CD4-positive, alpha-beta T cell (primary cell): ENCODE data around the gene URI1. TPM values are rescaled to one million over a fixed set of nuclear protein-coding genes. Genes with fewer than 3 reads are reported as not detected.
"Not testable (repeated sequence)": the region's sequence is repeated elsewhere in the genome, so short reads cannot be mapped to it uniquely, and the experiment has no call there.

Experiments
- ATAC-seq: fragments of 200-7000 bp; cut with Tn5 transposase; one replicate; pipeline ENCODE4 v1.10.0; 2022; ENCODE audit warnings: mild to moderate bottlenecking; ENCODE audit not compliant: poor library complexity
- CTCF ChIA-PET: fragments of 350-600 bp; sonication (Branson Sonifier 250); formaldehyde crosslinking; loops from one replicate; lab custom pipeline; 2021; ENCODE audit warnings: antibody characterized with exemption, inconsistent platforms; lab: Charles Lee
- POLR2A ChIA-PET: fragments of 350-600 bp; sonication (Branson Sonifier 250); formaldehyde crosslinking; loops from one replicate; lab custom pipeline; 2021; ENCODE audit warnings: antibody characterized with exemption, inconsistent platforms; lab: Charles Lee
- DNase-seq, 14 experiments: peaks; one replicate each; pipeline ENCODE4 v3.0.0-alpha.2; 2013 to 2020; ENCODE audit warnings: mixed read lengths in 2 of 14
- H3K27ac ChIP-seq, 2 donors: one replicate each; pipeline versions ENCODE4 v1.5.1 to v1.7.0; 2013; ENCODE audit warnings: low read length in 2 of 2, low read depth in 1 of 2, mild to moderate bottlenecking in 1 of 2
- H3K27me3 ChIP-seq, 2 experiments: 1 replicate in 1 of 2; 2 replicates in 1 of 2; pipeline versions ENCODE4 v1.6.1 to v1.7.0; 2013; ENCODE audit warnings: low read length in 2 of 2, control low read depth in 1 of 2, mild to moderate bottlenecking in 1 of 2, moderate library complexity in 1 of 2; ENCODE audit not compliant: insufficient read depth in 2 of 2, control insufficient read depth in 1 of 2
- H3K36me3 ChIP-seq: one replicate; pipeline ENCODE4 v1.6.1; 2013; ENCODE audit warnings: low read length, control low read depth; ENCODE audit not compliant: insufficient read depth
- H3K4me1 ChIP-seq: one replicate; pipeline ENCODE4 v1.6.1; 2013; ENCODE audit warnings: low read length, control low read depth; ENCODE audit not compliant: insufficient read depth
- H3K4me3 ChIP-seq: one replicate; pipeline ENCODE4 v1.5.1; 2013; ENCODE audit warnings: mild to moderate bottlenecking, low read length, moderate library complexity
- H3K9me3 ChIP-seq, 2 experiments: 1 replicate in 1 of 2; 2 replicates in 1 of 2; pipeline versions ENCODE4 v1.6.1 to v1.7.0; 2013; ENCODE audit warnings: low read length in 2 of 2, mild to moderate bottlenecking in 2 of 2, control low read depth in 1 of 2, moderate library complexity in 1 of 2; ENCODE audit not compliant: control insufficient read depth in 1 of 2, insufficient read depth in 1 of 2
- H3K27ac Mint-ChIP-seq: one replicate; pipeline ENCODE4 v1.8.0; 2020; ENCODE audit warnings: mixed read lengths
- H3K27me3 Mint-ChIP-seq: one replicate; pipeline ENCODE4 v1.8.0; 2021; ENCODE audit warnings: mixed read lengths
- H3K36me3 Mint-ChIP-seq: one replicate; pipeline ENCODE4 v1.8.0; 2021; ENCODE audit warnings: low read depth, mixed read lengths
- H3K4me1 Mint-ChIP-seq: one replicate; pipeline ENCODE4 v1.8.0; 2021; ENCODE audit warnings: low read depth, mixed read lengths
- H3K4me3 Mint-ChIP-seq: one replicate; pipeline ENCODE4 v1.8.0; 2020; ENCODE audit warnings: mild to moderate bottlenecking, mixed read lengths
- H3K9me3 Mint-ChIP-seq: one replicate; pipeline ENCODE4 v1.8.0; 2020; ENCODE audit warnings: mixed read lengths
- CTCF ChIP-seq: fragments of 200-600 bp; IDR thresholded peaks from one replicate; pipeline ENCODE4 v1.8.0; 2022; ENCODE audit warnings: antibody characterized with exemption, mild to moderate bottlenecking
- intact Hi-C, 2 experiments: fragments of 100-400 bp; cut with DNase I in 1 of 2; cut with micrococcal nuclease in 1 of 2; formaldehyde crosslinking; loops; one replicate each; pipeline versions ENCODE4 v1.15.1 to v1.9.0; 2023 to 2025; cut with DNase I, micrococcal nuclease
- total RNA-seq, 174 experiments: library from RNA in 2 of 174; stranded (reverse) in 2 of 174; gene quantifications; one replicate each; pipeline ENCODE4 v1.2.3 and lab custom pipeline; 2021 to 2026

URI1 gene
- total RNA-seq, 2 experiments from 2014 or later: 50.9 to 63.6 TPM

GRCh38 chr19:29914933-29915332, 27.1 kb upstream of the URI1 start:
- intact Hi-C loops: no loop called here
- no peaks in the 10 kb centered on the region for H3K4me1 Mint-ChIP-seq

GRCh38 chr19:29915832-29916231, 26.2 kb upstream of the URI1 start:
- H3K4me1 ChIP-seq, DNase-seq, H3K4me3 Mint-ChIP-seq, intact Hi-C loops, H3K9me3 Mint-ChIP-seq, H3K27ac Mint-ChIP-seq, H3K9me3 ChIP-seq, ATAC-seq, H3K27me3 ChIP-seq, H3K4me1 Mint-ChIP-seq, H3K36me3 ChIP-seq, H3K36me3 Mint-ChIP-seq, H3K27ac ChIP-seq, H3K4me3 ChIP-seq, POLR2A ChIA-PET, CTCF ChIA-PET: not testable (repeated sequence)
- H3K27me3 Mint-ChIP-seq: peaks cover 17% of the 10 kb centered on the region

More at GRCh38 chr19:29914933-29915332, 27.1 kb upstream of the URI1 start:
- H3K4me1 ChIP-seq: no peaks in the 10 kb centered on the region
- no peak overlapping the region for H3K4me3 ChIP-seq
- Mint-ChIP-seq H3K9me3 (no peaks in the 10 kb centered on the region), H3K36me3 (no peaks in the 10 kb centered on the region), H3K27ac (no peak overlapping the region), H3K4me3 (no peak overlapping the region), H3K27me3 (peaks cover 17% of the 10 kb centered on the region)
- no peak overlapping the region for H3K27ac ChIP-seq
- TF ChIP-seq CTCF: no peak
- ATAC-seq (no peak), DNase-seq (no peak)
- H3K36me3 ChIP-seq: no peaks in the 10 kb centered on the region
- CTCF ChIA-PET: no interaction called here
- H3K27me3 ChIP-seq: peaks cover 0 to 2% of the 10 kb centered on the region in 2 experiments
- POLR2A ChIA-PET: no interaction called here
- no peaks in the 10 kb centered on the region for H3K9me3 ChIP-seq

GRCh38 chr19:29917911-29918310, 24.1 kb upstream of the URI1 start:
- intact Hi-C loops: no loop called here
- TF ChIP-seq CTCF: no peak
- H3K4me1 ChIP-seq: no peaks in the 10 kb centered on the region
- Mint-ChIP-seq H3K27ac (no peak overlapping the region), H3K27me3 (peaks cover 17% of the 10 kb centered on the region), H3K4me1 (no peaks in the 10 kb centered on the region), H3K9me3 (no peaks in the 10 kb centered on the region), H3K4me3 (no peak overlapping the region), H3K36me3 (no peaks in the 10 kb centered on the region)
- H3K27me3 ChIP-seq: no peaks in the 10 kb centered on the region
- ChIA-PET CTCF (no interaction called here), POLR2A (no interaction called here)
- no peak overlapping the region for H3K27ac ChIP-seq
- no peaks in the 10 kb centered on the region for H3K9me3 ChIP-seq
- DNase-seq (no peak), ATAC-seq (no peak)
- H3K36me3 ChIP-seq: no peaks in the 10 kb centered on the region
- H3K4me3 ChIP-seq: no peak overlapping the region

- no peak for DNase-seq
- intact Hi-C loops: no loop called here
- H3K9me3 Mint-ChIP-seq: no peaks in the 10 kb centered on the region
- no peak for TF ChIP-seq CTCF
- CTCF ChIA-PET: no interaction called here
- H3K4me3 Mint-ChIP-seq: no peak overlapping the region
- no peak overlapping the region for H3K4me3 ChIP-seq
- H3K9me3 ChIP-seq: no peaks in the 10 kb centered on the region
- H3K27me3 ChIP-seq: no peaks in the 10 kb centered on the region
- no peak for ATAC-seq
- no peak overlapping the region for H3K27ac ChIP-seq
- peaks cover 21% of the 10 kb centered on the region for H3K27me3 Mint-ChIP-seq
- no peaks in the 10 kb centered on the region for H3K36me3 ChIP-seq
- POLR2A ChIA-PET: no interaction called here
- H3K4me1 Mint-ChIP-seq: no peaks in the 10 kb centered on the region
- no peaks in the 10 kb centered on the region for H3K4me1 ChIP-seq
- H3K27ac Mint-ChIP-seq: no peak overlapping the region
- H3K36me3 Mint-ChIP-seq: no peaks in the 10 kb centered on the region
Observed at GRCh38 chr19:29918891-29919290, 23.1 kb upstream of the URI1 start.
